HEK293 (cell line): ENCODE results near the gene TCN1.

Experiments used
- CTCF ChIA-PET: fragments of 350-600 bp; formaldehyde crosslinking; extraction: SDS; loops from one replicate; lab custom pipeline; 2021; ENCODE audit warnings: antibody characterized with exemption; lab: Yijun Ruan, JAX
- POLR2A ChIA-PET: fragments of 300-600 bp; formaldehyde crosslinking; extraction: SDS; loops from one replicate; lab custom pipeline; 2020; ENCODE audit warnings: antibody characterized with exemption, inconsistent platforms; lab: Yijun Ruan, JAX
- H3K27ac ChIP-seq: fragments of 200-500 bp; sonication (Bioruptor generic); 2 replicates; pipeline ENCODE4 v1.5.1; 2014; ENCODE audit warnings: low read depth, low read length, control low read depth, inconsistent platforms; ENCODE audit errors: extremely low read depth
- H3K36me3 ChIP-seq, 2 experiments: fragments of 200-500 bp in 1 of 2; sonication (Bioruptor generic) in 1 of 2; 1 replicate in 1 of 2; 2 replicates in 1 of 2; pipeline ENCODE4 v1.5.1; 2014 to 2017; ENCODE audit warnings: inconsistent platforms in 2 of 2, low read length in 2 of 2; ENCODE audit not compliant: control insufficient read depth in 2 of 2, insufficient read depth in 1 of 2
- H3K4me1 ChIP-seq: fragments of 200-500 bp; sonication (Bioruptor generic); 2 replicates; pipeline ENCODE4 v1.5.1; 2014; ENCODE audit warnings: mild to moderate bottlenecking, low read length, inconsistent platforms; ENCODE audit not compliant: control insufficient read depth, insufficient read depth
- H3K4me3 ChIP-seq: 2 replicates; pipeline ENCODE4 v1.5.1; 2011; ENCODE audit warnings: low read depth, mild to moderate bottlenecking, control low read depth, low read length, moderate library complexity
- H3K9me3 ChIP-seq: fragments of 200-500 bp; sonication (Bioruptor generic); 2 replicates; pipeline ENCODE4 v1.5.1; 2014; ENCODE audit warnings: low read depth, low read length, inconsistent platforms; ENCODE audit not compliant: control insufficient read depth, insufficient read depth
- OSR2 ChIP-seq: fragments of 450-650 bp; formaldehyde crosslinking; IDR thresholded peaks from 2 replicates; pipeline ENCODE4 v1.5.1; 2016; ENCODE audit warnings: missing biosample characterization, missing genetic modification characterization
- PRDM1 ChIP-seq: fragments of 450-650 bp; formaldehyde crosslinking; IDR thresholded peaks from 2 replicates; pipeline ENCODE4; 2016; ENCODE audit warnings: missing biosample characterization, missing genetic modification characterization
- RBAK ChIP-seq: fragments of 450-650 bp; formaldehyde crosslinking; IDR thresholded peaks from 2 replicates; pipeline ENCODE4 v1.5.1; 2016; ENCODE audit warnings: missing biosample characterization, missing genetic modification characterization
- SCRT2 ChIP-seq: fragments of 450-650 bp; formaldehyde crosslinking; IDR thresholded peaks from 2 replicates; pipeline ENCODE4 v1.5.1; 2016; ENCODE audit warnings: missing biosample characterization, missing genetic modification characterization
- SP2 ChIP-seq: fragments of 450-650 bp; formaldehyde crosslinking; IDR thresholded peaks from 2 replicates; pipeline ENCODE4 v1.5.1; 2016; ENCODE audit warnings: missing biosample characterization, missing genetic modification characterization
- SP7 ChIP-seq: fragments of 450-650 bp; formaldehyde crosslinking; IDR thresholded peaks from 2 replicates; pipeline ENCODE4 v1.5.1; 2016; ENCODE audit warnings: missing biosample characterization, missing genetic modification characterization
- ZBTB48 ChIP-seq: fragments of 450-650 bp; formaldehyde crosslinking; IDR thresholded peaks from 2 replicates; pipeline ENCODE4 v1.5.1; 2016; ENCODE audit warnings: missing biosample characterization, missing genetic modification characterization
- ZNF155 ChIP-seq: fragments of 450-650 bp; formaldehyde crosslinking; IDR thresholded peaks from 2 replicates; pipeline ENCODE4 v1.5.1; 2016; ENCODE audit warnings: missing biosample characterization, missing genetic modification characterization
- ZNF157 ChIP-seq: fragments of 450-650 bp; formaldehyde crosslinking; IDR thresholded peaks from 2 replicates; pipeline ENCODE4 v1.5.1; 2016; ENCODE audit warnings: missing biosample characterization, missing genetic modification characterization
- ZNF335 ChIP-seq: fragments of 450-650 bp; formaldehyde crosslinking; conservative IDR thresholded peaks from 2 replicates; pipeline ENCODE4 v1.5.1; 2016; ENCODE audit warnings: missing biosample characterization, missing genetic modification characterization
- ZNF394 ChIP-seq: fragments of 450-650 bp; formaldehyde crosslinking; IDR thresholded peaks from 2 replicates; pipeline ENCODE4 v1.5.1; 2016; ENCODE audit warnings: missing biosample characterization, missing genetic modification characterization, mild to moderate bottlenecking, moderate library complexity, borderline replicate concordance
- ZNF610 ChIP-seq: fragments of 450-650 bp; formaldehyde crosslinking; IDR thresholded peaks from 2 replicates; pipeline ENCODE4 v1.5.1; 2016; ENCODE audit warnings: missing biosample characterization, missing genetic modification characterization, borderline replicate concordance
- ZNF664 ChIP-seq: fragments of 450-650 bp; formaldehyde crosslinking; IDR thresholded peaks from 2 replicates; pipeline ENCODE4 v1.5.1; 2016; ENCODE audit warnings: missing biosample characterization, missing genetic modification characterization
- ZSCAN30 ChIP-seq: fragments of 450-650 bp; IDR thresholded peaks from 2 replicates; pipeline ENCODE4 v1.5.1; 2018; ENCODE audit warnings: missing biosample characterization, mild to moderate bottlenecking, missing genetic modification characterization, moderate library complexity
- ZXDB ChIP-seq: fragments of 450-650 bp; formaldehyde crosslinking; IDR thresholded peaks from 2 replicates; pipeline ENCODE4 v1.5.1; 2016; ENCODE audit warnings: missing biosample characterization, missing genetic modification characterization
- TF ChIP-seq, protein P1 (sequence below): fragments of 450-650 bp; formaldehyde crosslinking; conservative IDR thresholded peaks from 2 replicates; pipeline ENCODE4 v1.5.1; 2016; ENCODE audit warnings: low read depth, missing biosample characterization, missing genetic modification characterization
- TF ChIP-seq, protein P2 (sequence below): fragments of 450-650 bp; formaldehyde crosslinking; IDR thresholded peaks from 2 replicates; pipeline ENCODE4 v1.5.1; 2016; ENCODE audit warnings: missing biosample characterization, missing genetic modification characterization
- TF ChIP-seq, protein P3 (sequence below): fragments of 450-650 bp; formaldehyde crosslinking; conservative IDR thresholded peaks from 2 replicates; pipeline ENCODE4 v1.5.1; 2016; ENCODE audit warnings: low read depth, missing biosample characterization, missing genetic modification characterization

TCN1 gene

DNA sequence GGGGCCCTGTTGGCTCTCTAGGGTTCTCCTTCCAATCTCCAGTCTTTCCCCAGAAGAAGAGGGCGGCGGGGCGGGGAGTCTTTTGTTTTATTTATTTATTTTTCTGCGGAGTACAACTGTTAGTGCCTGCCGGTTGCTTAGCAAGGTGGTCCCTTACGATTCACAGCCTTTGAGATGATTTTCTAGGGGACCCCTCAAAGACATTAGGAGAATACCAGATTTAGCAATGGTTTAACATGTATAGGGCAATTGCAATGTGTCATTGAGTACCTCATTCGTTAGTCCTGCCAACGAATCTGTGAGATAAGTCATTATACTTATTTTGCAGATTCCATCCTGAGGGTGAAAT lies 55.4 kb downstream of the TCN1 start:
- ChIA-PET CTCF (interaction anchor here (0.9 to 4.0 kb wide), 2 partner anchors 9 to 57 kb away, joined by 3 to 27 read pairs; partner anchors contain the start of gene STX3), POLR2A (interaction anchor here (0.5 to 2.0 kb wide), 5 partner anchors 9 to 196 kb away, joined by 3 to 16 read pairs (median 4); partner anchors contain the start of genes OSBP, PATL1 and STX3)
- Histone ChIP-seq H3K27ac (no peak overlapping the region), H3K4me1 (no peaks in the 10 kb centered on the region), H3K36me3 (peaks cover 4 to 29% of the 10 kb centered on the region in 2 experiments; a peak in 2 of 3 replicates), H3K4me3 (peak overlapping the region; percentile 100), H3K9me3 (no peaks in the 10 kb centered on the region)
- no peak for TF ChIP-seq OSR2 (tag by site-specific recombination)
- no peak for TF ChIP-seq ZNF664 (tag by site-specific recombination)
- no peak for TF ChIP-seq ZNF157 (tag by site-specific recombination)
- TF ChIP-seq, protein P1, sequence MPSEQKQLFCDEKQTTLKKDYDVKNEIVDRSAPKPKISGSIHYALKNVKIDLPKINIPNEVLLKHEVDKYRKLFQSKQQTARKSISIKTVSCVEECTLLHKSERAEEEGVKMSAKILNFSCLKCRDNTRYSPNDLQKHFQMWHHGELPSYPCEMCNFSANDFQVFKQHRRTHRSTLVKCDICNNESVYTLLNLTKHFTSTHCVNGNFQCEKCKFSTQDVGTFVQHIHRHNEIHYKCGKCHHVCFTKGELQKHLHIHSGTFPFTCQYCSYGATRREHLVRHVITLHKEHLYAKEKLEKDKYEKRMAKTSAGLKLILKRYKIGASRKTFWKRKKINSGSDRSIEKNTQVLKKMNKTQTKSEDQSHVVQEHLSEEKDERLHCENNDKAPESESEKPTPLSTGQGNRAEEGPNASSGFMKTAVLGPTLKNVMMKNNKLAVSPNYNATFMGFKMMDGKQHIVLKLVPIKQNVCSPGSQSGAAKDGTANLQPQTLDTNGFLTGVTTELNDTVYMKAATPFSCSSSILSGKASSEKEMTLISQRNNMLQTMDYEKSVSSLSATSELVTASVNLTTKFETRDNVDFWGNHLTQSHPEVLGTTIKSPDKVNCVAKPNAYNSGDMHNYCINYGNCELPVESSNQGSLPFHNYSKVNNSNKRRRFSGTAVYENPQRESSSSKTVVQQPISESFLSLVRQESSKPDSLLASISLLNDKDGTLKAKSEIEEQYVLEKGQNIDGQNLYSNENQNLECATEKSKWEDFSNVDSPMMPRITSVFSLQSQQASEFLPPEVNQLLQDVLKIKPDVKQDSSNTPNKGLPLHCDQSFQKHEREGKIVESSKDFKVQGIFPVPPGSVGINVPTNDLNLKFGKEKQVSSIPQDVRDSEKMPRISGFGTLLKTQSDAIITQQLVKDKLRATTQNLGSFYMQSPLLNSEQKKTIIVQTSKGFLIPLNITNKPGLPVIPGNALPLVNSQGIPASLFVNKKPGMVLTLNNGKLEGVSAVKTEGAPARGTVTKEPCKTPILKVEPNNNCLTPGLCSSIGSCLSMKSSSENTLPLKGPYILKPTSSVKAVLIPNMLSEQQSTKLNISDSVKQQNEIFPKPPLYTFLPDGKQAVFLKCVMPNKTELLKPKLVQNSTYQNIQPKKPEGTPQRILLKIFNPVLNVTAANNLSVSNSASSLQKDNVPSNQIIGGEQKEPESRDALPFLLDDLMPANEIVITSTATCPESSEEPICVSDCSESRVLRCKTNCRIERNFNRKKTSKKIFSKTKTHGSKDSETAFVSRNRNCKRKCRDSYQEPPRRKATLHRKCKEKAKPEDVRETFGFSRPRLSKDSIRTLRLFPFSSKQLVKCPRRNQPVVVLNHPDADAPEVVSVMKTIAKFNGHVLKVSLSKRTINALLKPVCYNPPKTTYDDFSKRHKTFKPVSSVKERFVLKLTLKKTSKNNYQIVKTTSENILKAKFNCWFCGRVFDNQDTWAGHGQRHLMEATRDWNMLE (tag by site-specific recombination): peak; percentile 32
- peak; percentile 52; the same call in 1 of the 2 replicates for TF ChIP-seq ZNF335
- TF ChIP-seq ZXDB (tag by site-specific recombination): peak; percentile 6; the same call in 1 of the 2 replicates
- no peak for TF ChIP-seq PRDM1
- TF ChIP-seq ZBTB48 (tag by site-specific recombination): peak; percentile 87
- TF ChIP-seq ZNF610 (tag by site-specific recombination): 0 out of 2 replicates have a peak, but pooled peaks have one; percentile 0

DNA sequence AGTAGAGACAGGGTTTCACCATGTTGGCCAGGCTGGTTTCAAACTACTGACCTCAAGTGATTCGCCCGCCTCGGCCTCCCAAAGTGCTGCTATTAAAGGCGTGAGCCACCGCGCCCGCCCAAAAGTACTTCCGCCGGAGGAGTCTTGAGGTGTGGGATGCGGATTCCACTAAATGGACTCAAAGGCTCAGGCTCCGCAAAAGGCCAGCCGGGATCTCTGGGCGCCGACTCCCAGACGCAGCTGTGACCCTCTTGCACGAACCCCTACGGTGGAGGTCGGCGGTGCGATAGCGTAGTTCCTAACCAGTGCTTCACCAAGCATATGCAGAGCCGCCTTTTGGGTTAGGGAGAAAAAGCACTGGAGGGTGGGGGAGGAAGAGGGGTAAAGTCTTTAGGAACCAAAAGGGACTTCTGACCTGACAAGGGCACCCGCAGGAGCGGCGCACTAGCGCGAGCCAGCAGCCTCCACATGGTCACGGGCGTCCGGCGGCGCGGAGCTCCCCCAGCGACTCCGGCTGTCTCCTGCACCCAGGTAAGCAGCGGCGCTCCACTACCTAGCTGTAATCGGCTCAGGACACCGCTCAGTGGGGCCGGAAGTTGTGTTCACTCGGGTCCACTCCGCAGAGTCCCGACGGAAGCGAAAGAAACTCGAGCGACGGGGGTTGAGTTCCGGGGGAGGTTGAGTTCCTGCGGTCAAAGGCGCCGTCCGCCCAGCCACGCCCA lies 55.9 kb downstream of the TCN1 start, which contains the start of gene MRPL16:
Gene MRPL16 (minus strand): TSS at position 590 of the 722 bp plus-strand sequence. CDS start 120 bp downstream, at position 470.
- Histone ChIP-seq H3K27ac (peak within 1 kb of the TSS; percentile 38; the same call in 1 of the 2 replicates), H3K4me1 (no peaks in the 10 kb centered on the region), H3K4me3 (peak within 1 kb of the TSS; percentile 100), H3K36me3 (peaks cover 4 to 35% of the 10 kb centered on the region in 2 experiments; a peak in 2 of 3 replicates), H3K9me3 (no peaks in the 10 kb centered on the region)
- ChIA-PET CTCF (interaction anchor here (0.6 to 4.0 kb wide), 4 partner anchors 9 to 1391 kb away, joined by 3 to 27 read pairs (median 4); partner anchors contain the start of gene STX3), POLR2A (interaction anchor here (0.5 to 2.0 kb wide), 5 partner anchors 9 to 195 kb away, joined by 3 to 16 read pairs (median 4); partner anchors contain the start of genes OSBP, PATL1 and STX3)
- TF ChIP-seq SP2 (tag by site-specific recombination): peak; percentile 58
- no peak for TF ChIP-seq RBAK
- TF ChIP-seq ZNF155 (tag by site-specific recombination): no peak
- 0 out of 2 replicates have a peak, but pooled peaks have one; percentile 36 for TF ChIP-seq ZSCAN30 (tag by site-specific recombination)
- TF ChIP-seq, protein P1 (tag by site-specific recombination): peak; percentile 96
- peak; percentile 76 for TF ChIP-seq SP7 (tag by site-specific recombination)
- TF ChIP-seq ZNF394 (tag by site-specific recombination): peak; percentile 67; the same call in 1 of the 2 replicates
- 0 out of 2 replicates have a peak, but pooled peaks have one; percentile 33 for TF ChIP-seq SCRT2 (tag by site-specific recombination)
- TF ChIP-seq, protein P2, sequence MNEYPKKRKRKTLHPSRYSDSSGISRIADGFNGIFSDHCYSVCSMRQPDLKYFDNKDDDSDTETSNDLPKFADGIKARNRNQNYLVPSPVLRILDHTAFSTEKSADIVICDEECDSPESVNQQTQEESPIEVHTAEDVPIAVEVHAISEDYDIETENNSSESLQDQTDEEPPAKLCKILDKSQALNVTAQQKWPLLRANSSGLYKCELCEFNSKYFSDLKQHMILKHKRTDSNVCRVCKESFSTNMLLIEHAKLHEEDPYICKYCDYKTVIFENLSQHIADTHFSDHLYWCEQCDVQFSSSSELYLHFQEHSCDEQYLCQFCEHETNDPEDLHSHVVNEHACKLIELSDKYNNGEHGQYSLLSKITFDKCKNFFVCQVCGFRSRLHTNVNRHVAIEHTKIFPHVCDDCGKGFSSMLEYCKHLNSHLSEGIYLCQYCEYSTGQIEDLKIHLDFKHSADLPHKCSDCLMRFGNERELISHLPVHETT: peak; percentile 82
- TF ChIP-seq, protein P3, sequence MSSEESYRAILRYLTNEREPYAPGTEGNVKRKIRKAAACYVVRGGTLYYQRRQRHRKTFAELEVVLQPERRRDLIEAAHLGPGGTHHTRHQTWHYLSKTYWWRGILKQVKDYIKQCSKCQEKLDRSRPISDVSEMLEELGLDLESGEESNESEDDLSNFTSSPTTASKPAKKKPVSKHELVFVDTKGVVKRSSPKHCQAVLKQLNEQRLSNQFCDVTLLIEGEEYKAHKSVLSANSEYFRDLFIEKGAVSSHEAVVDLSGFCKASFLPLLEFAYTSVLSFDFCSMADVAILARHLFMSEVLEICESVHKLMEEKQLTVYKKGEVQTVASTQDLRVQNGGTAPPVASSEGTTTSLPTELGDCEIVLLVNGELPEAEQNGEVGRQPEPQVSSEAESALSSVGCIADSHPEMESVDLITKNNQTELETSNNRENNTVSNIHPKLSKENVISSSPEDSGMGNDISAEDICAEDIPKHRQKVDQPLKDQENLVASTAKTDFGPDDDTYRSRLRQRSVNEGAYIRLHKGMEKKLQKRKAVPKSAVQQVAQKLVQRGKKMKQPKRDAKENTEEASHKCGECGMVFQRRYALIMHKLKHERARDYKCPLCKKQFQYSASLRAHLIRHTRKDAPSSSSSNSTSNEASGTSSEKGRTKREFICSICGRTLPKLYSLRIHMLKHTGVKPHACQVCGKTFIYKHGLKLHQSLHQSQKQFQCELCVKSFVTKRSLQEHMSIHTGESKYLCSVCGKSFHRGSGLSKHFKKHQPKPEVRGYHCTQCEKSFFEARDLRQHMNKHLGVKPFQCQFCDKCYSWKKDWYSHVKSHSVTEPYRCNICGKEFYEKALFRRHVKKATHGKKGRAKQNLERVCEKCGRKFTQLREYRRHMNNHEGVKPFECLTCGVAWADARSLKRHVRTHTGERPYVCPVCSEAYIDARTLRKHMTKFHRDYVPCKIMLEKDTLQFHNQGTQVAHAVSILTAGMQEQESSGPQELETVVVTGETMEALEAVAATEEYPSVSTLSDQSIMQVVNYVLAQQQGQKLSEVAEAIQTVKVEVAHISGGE (tag by site-specific recombination): peak; percentile 99
